Measurements from ENCODE around the gene PLB1.

The PLB1 gene

DNA sequence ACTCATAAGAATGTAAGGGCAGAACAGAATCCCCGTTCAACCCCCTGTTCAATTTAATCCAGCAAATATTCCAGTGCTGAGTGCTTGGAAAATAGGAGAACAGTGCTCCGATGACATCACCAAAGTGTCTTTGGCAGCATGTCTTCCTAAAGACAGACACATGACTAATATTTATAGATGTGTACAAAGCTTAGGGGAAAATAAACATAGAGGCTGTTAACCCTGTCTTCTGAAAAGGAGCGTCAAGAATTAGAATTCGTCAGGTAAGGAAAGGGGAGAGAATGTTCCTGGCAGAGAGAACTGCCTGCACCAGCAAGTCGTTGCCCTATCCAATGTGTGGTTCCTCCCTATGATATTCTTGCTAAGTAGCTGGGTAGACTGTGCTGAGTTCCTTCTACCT, 72.7 kb downstream of the PLB1 start:
- TF ChIP-seq RAD21 (IDR thresholded peaks at IDR 0.05; ENCODE audit: low read depth) (no peak), EP300 (IDR thresholded peaks at IDR 0.05; ENCODE audit: borderline replicate concordance) (no peak)
- TF ChIP-seq, protein P1, sequence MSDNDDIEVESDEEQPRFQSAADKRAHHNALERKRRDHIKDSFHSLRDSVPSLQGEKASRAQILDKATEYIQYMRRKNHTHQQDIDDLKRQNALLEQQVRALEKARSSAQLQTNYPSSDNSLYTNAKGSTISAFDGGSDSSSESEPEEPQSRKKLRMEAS (IDR thresholded peaks at IDR 0.05) = no peak
- TF ChIP-seq, protein P2, sequence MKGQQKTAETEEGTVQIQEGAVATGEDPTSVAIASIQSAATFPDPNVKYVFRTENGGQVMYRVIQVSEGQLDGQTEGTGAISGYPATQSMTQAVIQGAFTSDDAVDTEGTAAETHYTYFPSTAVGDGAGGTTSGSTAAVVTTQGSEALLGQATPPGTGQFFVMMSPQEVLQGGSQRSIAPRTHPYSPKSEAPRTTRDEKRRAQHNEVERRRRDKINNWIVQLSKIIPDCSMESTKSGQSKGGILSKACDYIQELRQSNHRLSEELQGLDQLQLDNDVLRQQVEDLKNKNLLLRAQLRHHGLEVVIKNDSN (IDR thresholded peaks at IDR 0.05) = no peak
- TF ChIP-seq, protein P3, sequence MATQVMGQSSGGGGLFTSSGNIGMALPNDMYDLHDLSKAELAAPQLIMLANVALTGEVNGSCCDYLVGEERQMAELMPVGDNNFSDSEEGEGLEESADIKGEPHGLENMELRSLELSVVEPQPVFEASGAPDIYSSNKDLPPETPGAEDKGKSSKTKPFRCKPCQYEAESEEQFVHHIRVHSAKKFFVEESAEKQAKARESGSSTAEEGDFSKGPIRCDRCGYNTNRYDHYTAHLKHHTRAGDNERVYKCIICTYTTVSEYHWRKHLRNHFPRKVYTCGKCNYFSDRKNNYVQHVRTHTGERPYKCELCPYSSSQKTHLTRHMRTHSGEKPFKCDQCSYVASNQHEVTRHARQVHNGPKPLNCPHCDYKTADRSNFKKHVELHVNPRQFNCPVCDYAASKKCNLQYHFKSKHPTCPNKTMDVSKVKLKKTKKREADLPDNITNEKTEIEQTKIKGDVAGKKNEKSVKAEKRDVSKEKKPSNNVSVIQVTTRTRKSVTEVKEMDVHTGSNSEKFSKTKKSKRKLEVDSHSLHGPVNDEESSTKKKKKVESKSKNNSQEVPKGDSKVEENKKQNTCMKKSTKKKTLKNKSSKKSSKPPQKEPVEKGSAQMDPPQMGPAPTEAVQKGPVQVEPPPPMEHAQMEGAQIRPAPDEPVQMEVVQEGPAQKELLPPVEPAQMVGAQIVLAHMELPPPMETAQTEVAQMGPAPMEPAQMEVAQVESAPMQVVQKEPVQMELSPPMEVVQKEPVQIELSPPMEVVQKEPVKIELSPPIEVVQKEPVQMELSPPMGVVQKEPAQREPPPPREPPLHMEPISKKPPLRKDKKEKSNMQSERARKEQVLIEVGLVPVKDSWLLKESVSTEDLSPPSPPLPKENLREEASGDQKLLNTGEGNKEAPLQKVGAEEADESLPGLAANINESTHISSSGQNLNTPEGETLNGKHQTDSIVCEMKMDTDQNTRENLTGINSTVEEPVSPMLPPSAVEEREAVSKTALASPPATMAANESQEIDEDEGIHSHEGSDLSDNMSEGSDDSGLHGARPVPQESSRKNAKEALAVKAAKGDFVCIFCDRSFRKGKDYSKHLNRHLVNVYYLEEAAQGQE (IDR thresholded peaks at IDR 0.05; ENCODE audit: low read depth) = no peak

DNA sequence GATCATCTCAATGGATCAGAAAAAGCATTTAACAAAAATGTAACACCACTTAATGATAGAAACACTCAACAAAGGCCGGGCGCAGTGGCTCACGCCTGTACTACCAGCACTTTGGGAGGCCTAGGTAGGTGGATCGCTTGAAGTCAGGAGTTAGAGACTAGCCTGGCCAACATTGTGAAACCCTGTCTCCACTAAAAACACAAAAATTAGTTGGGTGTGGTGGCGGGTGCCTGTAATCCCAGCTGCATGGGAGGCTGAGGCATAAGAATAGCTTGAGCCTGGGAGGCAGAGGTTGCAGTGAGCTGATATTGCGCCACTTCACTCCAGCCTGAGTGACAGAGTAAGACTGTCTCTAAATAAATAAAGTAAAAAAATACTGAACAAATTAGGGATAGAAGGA, 74.6 kb downstream of the PLB1 start:
- no peak for TF ChIP-seq EP300 (IDR thresholded peaks at IDR 0.05; ENCODE audit: borderline replicate concordance)
- no peak for TF ChIP-seq CREB1 (IDR thresholded peaks at IDR 0.05; ENCODE audit: low read depth)
- TF ChIP-seq RAD21 (IDR thresholded peaks at IDR 0.05; ENCODE audit: low read depth) = no peak
- TF ChIP-seq, protein P3 (IDR thresholded peaks at IDR 0.05; ENCODE audit: low read depth) = no peak

DNA sequence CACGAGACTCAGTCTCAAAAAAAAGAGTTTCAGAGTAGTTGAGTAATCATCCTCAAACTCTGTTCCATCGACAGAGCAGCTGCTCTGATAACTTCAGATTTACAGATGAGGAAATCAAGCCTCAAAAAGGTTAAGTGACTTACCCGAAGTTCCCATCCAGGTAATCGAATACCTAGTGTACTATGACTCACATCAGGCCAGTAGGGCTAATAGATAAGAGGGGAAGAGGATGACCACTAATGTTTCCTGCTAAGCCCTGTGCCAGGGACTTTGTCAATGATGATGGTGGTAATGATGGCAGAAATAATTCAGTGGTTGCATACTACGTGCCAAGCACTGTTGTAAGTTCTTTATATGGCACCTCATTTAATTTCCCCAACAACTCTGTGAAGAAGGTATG, 80.9 kb downstream of the PLB1 start:
- TF ChIP-seq, protein P1 (IDR thresholded peaks at IDR 0.05) = no peak
- no peak for TF ChIP-seq TAF1 (IDR thresholded peaks at IDR 0.05; ENCODE audit: low read depth)
- TF ChIP-seq YY1 (IDR thresholded peaks at IDR 0.05; ENCODE audit: low read depth) = no peak
- TF ChIP-seq EGR1 (IDR thresholded peaks at IDR 0.05) = no peak
- TF ChIP-seq, protein P2 (IDR thresholded peaks at IDR 0.05) = no peak
- no peak for TF ChIP-seq FOXM1 (IDR thresholded peaks at IDR 0.05; ENCODE audit: borderline replicate concordance, low read depth)
- TF ChIP-seq NFIC (IDR thresholded peaks at IDR 0.05) = no peak
- TF ChIP-seq ZBTB7A (IDR thresholded peaks at IDR 0.05; ENCODE audit: low read depth) = no peak
- no peak for TF ChIP-seq TEAD4 (IDR thresholded peaks at IDR 0.05)
- TF ChIP-seq TCF12 (IDR thresholded peaks at IDR 0.05; ENCODE audit: low read depth) = no peak
- no peak for TF ChIP-seq EP300 (IDR thresholded peaks at IDR 0.05; ENCODE audit: borderline replicate concordance)
- TF ChIP-seq CEBPB (IDR thresholded peaks at IDR 0.05) = no peak
- no peak for TF ChIP-seq CREB1 (IDR thresholded peaks at IDR 0.05; ENCODE audit: low read depth)
- TF ChIP-seq RAD21 (IDR thresholded peaks at IDR 0.05; ENCODE audit: low read depth) = no peak
- TF ChIP-seq, protein P3 (IDR thresholded peaks at IDR 0.05; ENCODE audit: low read depth) = no peak

DNA sequence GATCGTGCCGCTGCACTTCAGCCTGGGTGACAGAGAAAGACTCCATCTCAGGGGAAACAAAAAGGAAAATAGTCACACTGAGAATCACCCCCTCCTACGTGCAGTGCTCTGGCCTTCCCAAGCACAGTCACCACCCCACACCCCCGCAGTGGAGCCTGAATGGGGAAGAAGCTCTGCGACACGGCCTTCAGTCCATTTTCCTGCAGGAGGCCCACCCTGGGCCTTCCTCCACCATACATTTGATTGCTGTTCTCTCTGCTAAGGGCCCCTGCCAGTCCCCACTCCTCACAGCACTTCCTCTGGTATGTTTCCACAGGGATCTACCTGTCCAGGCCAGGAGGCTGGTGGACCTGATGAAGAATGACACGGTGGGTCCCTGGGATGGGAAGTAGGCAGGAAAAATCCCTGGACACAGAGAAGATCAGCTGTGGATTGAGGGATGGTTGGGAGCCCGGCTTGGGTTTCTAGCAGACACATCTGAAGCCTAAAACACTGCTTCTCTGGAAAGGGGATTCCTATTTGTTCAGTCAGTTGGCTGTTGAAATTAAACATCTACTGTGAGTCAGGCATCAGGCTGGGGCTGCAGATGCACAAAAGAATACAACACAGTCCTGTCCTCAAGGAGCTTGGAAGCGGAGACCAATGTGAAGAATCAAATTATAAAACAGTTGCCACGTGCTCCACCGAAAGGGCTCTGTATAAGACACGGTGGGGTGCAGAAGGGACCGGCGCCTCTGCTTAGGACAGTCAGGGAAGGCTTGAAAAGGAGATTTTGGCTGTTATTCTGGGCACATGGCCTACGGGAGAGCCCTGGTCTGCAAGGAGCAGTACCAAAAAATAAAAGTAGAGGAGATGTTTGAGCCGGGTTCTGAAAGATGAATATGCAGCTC, 82.2 kb downstream of the PLB1 start:
- no peak for TF ChIP-seq EGR1 (IDR thresholded peaks at IDR 0.05)
- no peak for TF ChIP-seq YY1 (IDR thresholded peaks at IDR 0.05; ENCODE audit: low read depth)

DNA sequence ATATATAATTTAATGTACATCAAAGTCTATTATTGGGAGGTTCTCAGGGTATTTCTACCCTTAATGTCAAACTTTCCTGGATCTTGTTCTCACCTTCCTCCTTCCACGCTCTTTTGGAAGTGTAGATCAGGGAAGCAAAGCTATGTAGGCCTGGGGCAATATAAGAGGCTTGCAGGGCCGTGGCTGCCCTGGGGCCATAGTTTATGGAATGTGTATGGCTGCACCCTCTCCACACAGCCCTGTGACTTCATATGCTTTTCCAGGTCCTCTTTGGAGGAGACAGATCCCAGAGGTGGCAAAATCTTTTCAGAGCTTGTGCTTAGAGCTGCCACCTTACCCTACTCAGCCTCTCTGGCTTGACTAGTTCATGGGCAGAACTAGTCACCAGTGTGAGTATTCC, 82.9 kb downstream of the PLB1 start:
- TF ChIP-seq EP300 (IDR thresholded peaks at IDR 0.05; ENCODE audit: borderline replicate concordance) = no peak
- TF ChIP-seq, protein P1 (IDR thresholded peaks at IDR 0.05) = no peak
- no peak for TF ChIP-seq RAD21 (IDR thresholded peaks at IDR 0.05; ENCODE audit: low read depth)
- TF ChIP-seq YY1 (IDR thresholded peaks at IDR 0.05; ENCODE audit: low read depth) = no peak
- no peak for TF ChIP-seq EGR1 (IDR thresholded peaks at IDR 0.05)
- TF ChIP-seq CREB1 (IDR thresholded peaks at IDR 0.05; ENCODE audit: low read depth) = no peak
- no peak for TF ChIP-seq NFIC (IDR thresholded peaks at IDR 0.05)
- TF ChIP-seq CEBPB (IDR thresholded peaks at IDR 0.05) = no peak
- no peak for TF ChIP-seq TCF12 (IDR thresholded peaks at IDR 0.05; ENCODE audit: low read depth)
- no peak for TF ChIP-seq TAF1 (IDR thresholded peaks at IDR 0.05; ENCODE audit: low read depth)
- TF ChIP-seq FOXM1 (IDR thresholded peaks at IDR 0.05; ENCODE audit: borderline replicate concordance, low read depth) = no peak
- TF ChIP-seq TEAD4 (IDR thresholded peaks at IDR 0.05) = no peak
- TF ChIP-seq, protein P3 (IDR thresholded peaks at IDR 0.05; ENCODE audit: low read depth) = no peak
- TF ChIP-seq ZBTB7A (IDR thresholded peaks at IDR 0.05; ENCODE audit: low read depth) = no peak
- TF ChIP-seq, protein P2 (IDR thresholded peaks at IDR 0.05) = no peak
